ENCODE measurements around the gene EML1.

Gene EML1

DNA sequence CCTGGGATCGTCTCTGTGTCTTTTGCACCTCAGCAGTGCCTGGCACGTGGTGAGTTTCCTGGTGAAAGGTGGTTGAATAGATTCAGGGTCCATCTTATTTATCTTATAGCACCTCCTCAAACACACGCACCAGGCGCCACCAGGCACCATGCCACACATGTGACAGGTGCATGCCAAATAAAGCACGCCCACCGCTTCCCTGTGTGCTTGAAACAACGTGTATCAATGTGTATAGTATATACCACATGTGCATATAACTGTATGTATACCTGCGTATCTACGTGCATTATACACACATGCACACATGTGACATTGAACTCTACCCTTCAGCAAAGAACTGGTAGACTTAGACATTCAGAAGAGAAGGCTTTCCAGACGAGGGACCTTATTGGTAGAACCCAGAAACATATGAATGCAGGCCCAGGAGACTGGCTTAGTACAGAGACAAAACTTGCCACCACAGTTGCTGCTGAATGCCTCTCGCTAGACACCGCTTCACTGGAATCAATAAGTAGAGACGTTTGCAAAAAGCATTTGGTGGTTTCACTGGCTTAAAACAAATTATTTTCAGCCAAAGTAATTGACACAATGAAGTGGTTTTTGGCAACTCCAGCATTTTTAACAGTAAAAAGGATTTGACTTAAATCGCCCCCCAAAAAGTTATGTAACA lies 10.0 kb downstream of the EML1 start:
- Mint-ChIP-seq H3K4me3 (no peak overlapping the region), H3K9me3 (ENCODE audit: low read depth) (no peaks in the 10 kb centered on the region), H3K27me3 (peaks cover 20% of the 10 kb centered on the region), H3K4me1 (ENCODE audit: low read depth) (no peaks in the 10 kb centered on the region), H3K27ac (no peak overlapping the region), H3K36me3 (no peaks in the 10 kb centered on the region)

DNA sequence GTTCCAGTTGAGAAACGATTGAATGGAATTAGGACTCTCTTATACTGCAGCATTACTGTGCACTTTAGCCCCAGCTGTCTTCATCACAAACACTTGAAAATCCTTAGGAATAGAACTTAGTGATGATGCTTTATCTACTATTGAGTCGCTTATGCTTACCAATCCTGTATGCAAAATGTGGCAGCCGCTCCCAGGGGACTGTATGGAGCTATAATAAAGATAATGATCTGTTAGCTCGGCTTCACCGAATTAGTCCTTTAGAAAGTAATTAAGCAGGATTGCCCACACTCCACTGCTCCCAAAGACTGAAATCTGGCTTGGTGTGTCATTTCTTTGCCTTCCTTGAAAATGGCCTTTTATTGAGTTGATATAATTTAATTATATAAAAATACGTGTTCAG lies 10.6 kb downstream of the EML1 start:
- Mint-ChIP-seq H3K4me3 (no peak overlapping the region), H3K36me3 (no peaks in the 10 kb centered on the region), H3K4me1 (ENCODE audit: low read depth) (no peaks in the 10 kb centered on the region), H3K9me3 (ENCODE audit: low read depth) (no peaks in the 10 kb centered on the region), H3K27ac (no peak overlapping the region), H3K27me3 (peaks cover 20% of the 10 kb centered on the region)

DNA sequence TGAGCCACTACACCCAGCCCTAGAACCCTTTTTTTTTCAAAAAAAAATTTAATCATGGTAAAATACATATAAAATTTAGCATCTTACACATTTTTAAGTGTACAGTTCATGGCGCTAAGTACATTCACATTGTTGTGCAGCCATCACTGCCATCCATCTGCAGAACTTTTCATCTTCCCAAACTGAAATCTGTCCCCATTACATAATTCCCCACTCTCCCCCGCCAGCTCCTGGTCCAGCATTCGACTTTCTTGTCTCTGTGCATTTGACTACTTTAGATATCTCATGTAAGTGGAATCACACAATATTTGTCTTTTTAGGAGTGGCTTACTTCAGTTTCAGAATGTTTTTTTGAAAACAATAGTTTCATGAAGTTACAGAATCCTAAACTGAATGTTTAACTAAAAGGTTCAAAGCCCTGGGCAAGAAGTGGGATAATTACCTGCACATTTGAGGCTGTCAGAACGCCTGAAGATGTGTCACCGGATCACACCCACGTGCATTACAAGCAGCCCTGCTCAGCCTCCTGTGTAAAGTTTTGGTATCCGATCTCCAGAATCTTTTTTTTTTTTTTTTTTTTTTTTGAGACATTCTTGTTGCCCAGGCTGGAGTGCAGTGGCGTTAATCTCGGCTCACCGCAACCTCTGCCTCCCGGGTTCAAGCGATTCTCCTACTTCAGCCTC lies 12.7 kb downstream of the EML1 start:
- no peaks in the 10 kb centered on the region for H3K36me3 Mint-ChIP-seq
- no peak overlapping the region for H3K4me3 Mint-ChIP-seq
- H3K4me1 Mint-ChIP-seq (ENCODE audit: low read depth) = no peaks in the 10 kb centered on the region
- peaks cover 16% of the 10 kb centered on the region for H3K27me3 Mint-ChIP-seq
- no peak overlapping the region for H3K27ac Mint-ChIP-seq
- H3K9me3 Mint-ChIP-seq (ENCODE audit: low read depth) = no peaks in the 10 kb centered on the region

GRCh38 chr14:99806836-99807235 lies 13.6 kb downstream of the EML1 start:
- H3K9me3 Mint-ChIP-seq (ENCODE audit: low read depth) = no peaks in the 10 kb centered on the region
- H3K4me1 Mint-ChIP-seq (ENCODE audit: low read depth) = no peaks in the 10 kb centered on the region
- H3K4me3 Mint-ChIP-seq = no peak overlapping the region
- H3K27me3 Mint-ChIP-seq = peaks cover 12% of the 10 kb centered on the region
- H3K36me3 Mint-ChIP-seq = no peaks in the 10 kb centered on the region
- no peak overlapping the region for H3K27ac Mint-ChIP-seq

GRCh38 chr14:99807413-99808153 lies 14.4 kb downstream of the EML1 start:
- H3K4me3 Mint-ChIP-seq = no peak overlapping the region
- peaks cover 8% of the 10 kb centered on the region for H3K27me3 Mint-ChIP-seq
- no peaks in the 10 kb centered on the region for H3K9me3 Mint-ChIP-seq (ENCODE audit: low read depth)
- no peaks in the 10 kb centered on the region for H3K36me3 Mint-ChIP-seq
- no peak overlapping the region for H3K27ac Mint-ChIP-seq
- H3K4me1 Mint-ChIP-seq (ENCODE audit: low read depth) = no peaks in the 10 kb centered on the region

GRCh38 chr14:99808154-99808505 lies 14.9 kb downstream of the EML1 start:
- Mint-ChIP-seq H3K27ac (no peak overlapping the region), H3K27me3 (peaks cover 6% of the 10 kb centered on the region), H3K4me1 (ENCODE audit: low read depth) (no peaks in the 10 kb centered on the region), H3K9me3 (ENCODE audit: low read depth) (no peaks in the 10 kb centered on the region), H3K4me3 (no peak overlapping the region), H3K36me3 (no peaks in the 10 kb centered on the region)

DNA sequence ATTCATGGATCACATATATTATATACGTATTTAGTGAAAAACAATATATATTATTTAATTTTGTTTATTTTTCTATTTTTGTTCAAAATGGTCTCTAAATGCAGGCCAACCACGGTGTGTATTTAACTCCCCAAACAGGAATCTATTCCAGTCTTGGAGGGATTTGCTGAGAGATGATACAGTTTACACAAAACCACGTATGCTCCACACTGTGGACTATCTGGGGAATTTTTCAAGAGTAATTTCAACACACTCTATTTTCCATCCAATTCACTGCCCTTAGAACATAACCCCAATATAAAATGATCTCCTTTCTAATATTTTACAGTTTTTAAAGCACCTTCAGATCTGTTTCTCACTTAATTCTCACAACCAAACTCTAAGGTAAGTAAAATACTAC lies 15.3 kb downstream of the EML1 start:
- Mint-ChIP-seq H3K36me3 (no peaks in the 10 kb centered on the region), H3K4me3 (no peak overlapping the region), H3K4me1 (ENCODE audit: low read depth) (no peaks in the 10 kb centered on the region), H3K27me3 (peaks cover 5% of the 10 kb centered on the region), H3K27ac (no peak overlapping the region), H3K9me3 (ENCODE audit: low read depth) (no peaks in the 10 kb centered on the region)

DNA sequence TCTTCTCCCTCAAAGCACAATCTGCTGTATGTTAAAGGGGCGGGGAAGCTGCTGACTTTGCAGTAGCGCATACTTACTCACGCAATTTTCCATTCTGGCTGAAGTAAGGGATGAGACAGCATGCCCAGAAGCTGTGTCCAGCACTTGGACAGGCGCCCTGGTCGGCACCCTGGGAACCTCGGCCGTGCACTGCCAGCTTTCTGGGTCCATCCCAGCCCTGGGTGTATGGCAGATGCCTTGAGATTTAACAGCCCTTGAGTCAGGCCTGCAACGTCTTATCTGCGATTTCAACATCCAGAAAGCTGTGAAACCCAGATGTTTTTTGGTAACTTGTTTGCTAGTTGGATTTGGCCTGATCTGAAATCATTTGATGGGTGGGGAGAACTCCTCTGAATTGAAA lies 16.1 kb downstream of the EML1 start:
- H3K27me3 Mint-ChIP-seq = peaks cover 8% of the 10 kb centered on the region
- no peaks in the 10 kb centered on the region for H3K9me3 Mint-ChIP-seq (ENCODE audit: low read depth)
- no peak overlapping the region for H3K27ac Mint-ChIP-seq
- H3K4me1 Mint-ChIP-seq (ENCODE audit: low read depth) = no peaks in the 10 kb centered on the region
- H3K4me3 Mint-ChIP-seq = no peak overlapping the region
- no peaks in the 10 kb centered on the region for H3K36me3 Mint-ChIP-seq

- Mint-ChIP-seq H3K36me3 (no peaks in the 10 kb centered on the region), H3K27me3 (peaks cover 8% of the 10 kb centered on the region), H3K4me1 (ENCODE audit: low read depth) (no peaks in the 10 kb centered on the region), H3K4me3 (no peak overlapping the region), H3K9me3 (ENCODE audit: low read depth) (no peaks in the 10 kb centered on the region), H3K27ac (no peak overlapping the region)
These were observed 16.8 kb downstream of the EML1 start for GRCh38 chr14:99809859-99810558.

GRCh38 chr14:99810559-99810874 lies 17.3 kb downstream of the EML1 start:
- Mint-ChIP-seq H3K27me3 (peaks cover 8% of the 10 kb centered on the region), H3K4me1 (ENCODE audit: low read depth) (no peaks in the 10 kb centered on the region), H3K36me3 (no peaks in the 10 kb centered on the region), H3K9me3 (ENCODE audit: low read depth) (no peaks in the 10 kb centered on the region), H3K27ac (no peak overlapping the region), H3K4me3 (no peak overlapping the region)

DNA sequence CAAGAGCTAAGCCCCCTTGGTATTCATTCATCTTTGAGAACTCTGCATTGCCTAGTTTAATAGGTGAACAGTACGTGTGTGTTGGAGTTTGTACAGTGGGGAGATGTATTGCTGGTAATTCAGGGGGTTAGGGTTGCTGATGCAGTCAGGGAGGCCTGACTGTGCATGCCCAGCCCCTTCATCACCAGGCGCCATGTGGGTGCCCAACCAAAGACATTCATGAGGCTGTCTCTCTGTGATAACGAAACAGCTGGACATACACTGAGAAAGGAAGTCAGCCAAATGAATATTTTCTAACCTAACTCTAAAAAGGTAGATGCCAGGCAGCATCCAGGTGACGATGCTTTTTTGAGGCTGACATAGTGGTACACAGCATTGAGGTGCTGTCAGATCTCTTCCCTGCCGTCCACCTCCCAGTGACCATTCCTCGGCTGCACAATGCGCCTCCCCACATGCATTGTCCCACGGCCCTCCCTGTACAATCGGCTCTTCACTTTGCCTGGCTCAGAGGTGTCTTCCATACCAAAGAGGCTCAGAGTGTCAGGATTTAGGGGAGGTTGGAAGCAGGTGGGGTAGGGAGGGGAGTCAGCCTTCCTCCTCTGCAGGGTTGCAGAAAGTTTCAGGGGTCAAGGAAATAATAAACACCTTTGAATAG lies 19.0 kb downstream of the EML1 start:
- H3K9me3 Mint-ChIP-seq (ENCODE audit: low read depth) = no peaks in the 10 kb centered on the region
- no peaks in the 10 kb centered on the region for H3K36me3 Mint-ChIP-seq
- no peak overlapping the region for H3K4me3 Mint-ChIP-seq
- no peaks in the 10 kb centered on the region for H3K4me1 Mint-ChIP-seq (ENCODE audit: low read depth)
- no peak overlapping the region for H3K27ac Mint-ChIP-seq
- peaks cover 6% of the 10 kb centered on the region for H3K27me3 Mint-ChIP-seq

DNA sequence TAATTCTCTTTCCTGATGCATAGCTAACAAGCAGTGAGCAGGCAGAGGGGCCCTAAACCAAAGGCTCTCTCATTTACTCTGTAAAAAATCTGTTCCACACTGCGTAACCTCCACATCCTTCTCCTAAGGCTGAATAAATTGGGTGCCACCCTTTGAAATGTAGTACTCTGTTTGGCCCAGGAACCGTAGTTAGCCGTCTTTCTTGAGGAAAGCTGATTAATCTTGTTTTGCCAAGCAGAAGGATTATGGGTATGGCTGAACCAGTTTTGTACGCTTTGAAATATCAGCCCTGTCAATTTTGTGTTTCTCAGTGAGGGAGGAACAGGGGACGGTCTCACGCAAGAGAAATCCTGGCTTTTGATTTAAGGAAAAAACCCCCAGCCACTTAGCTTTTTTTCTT lies 19.7 kb downstream of the EML1 start:
- Mint-ChIP-seq H3K27ac (no peak overlapping the region), H3K9me3 (ENCODE audit: low read depth) (no peaks in the 10 kb centered on the region), H3K4me3 (no peak overlapping the region), H3K36me3 (no peaks in the 10 kb centered on the region), H3K27me3 (peaks cover 8% of the 10 kb centered on the region), H3K4me1 (ENCODE audit: low read depth) (no peaks in the 10 kb centered on the region)

GRCh38 chr14:99815696-99816095 lies 22.5 kb downstream of the EML1 start:
- no peaks in the 10 kb centered on the region for H3K9me3 Mint-ChIP-seq (ENCODE audit: low read depth)

DNA sequence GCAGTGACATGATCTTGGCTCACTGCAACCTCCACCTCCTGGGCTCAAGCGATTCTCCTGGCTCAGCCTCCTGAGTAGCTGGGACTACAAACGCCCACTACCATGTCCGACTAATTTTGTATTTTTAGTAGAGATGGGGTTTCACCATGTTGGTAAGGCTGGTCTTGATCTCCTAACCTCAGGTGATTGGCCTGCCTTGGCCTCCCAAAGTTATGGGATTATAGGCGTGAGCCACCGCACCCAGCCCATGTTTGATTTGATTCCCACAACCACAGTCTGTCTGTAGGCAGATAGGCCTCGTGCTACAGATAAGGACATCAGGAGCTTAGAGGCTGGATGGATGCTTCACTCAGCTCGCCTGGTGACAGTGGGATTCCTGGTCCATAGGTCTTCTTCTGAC lies 23.0 kb downstream of the EML1 start:
- H3K27me3 Mint-ChIP-seq = peaks cover 9% of the 10 kb centered on the region
- H3K4me1 Mint-ChIP-seq (ENCODE audit: low read depth) = peaks cover 6% of the 10 kb centered on the region
- H3K4me3 Mint-ChIP-seq = no peak overlapping the region
- no peaks in the 10 kb centered on the region for H3K9me3 Mint-ChIP-seq (ENCODE audit: low read depth)
- H3K36me3 Mint-ChIP-seq = no peaks in the 10 kb centered on the region
- no peak overlapping the region for H3K27ac Mint-ChIP-seq

More at GRCh38 chr14:99815696-99816095, 22.5 kb downstream of the EML1 start:
- no peak overlapping the region for H3K4me3 Mint-ChIP-seq
- peaks cover 6% of the 10 kb centered on the region for H3K4me1 Mint-ChIP-seq (ENCODE audit: low read depth)
- no peak overlapping the region for H3K27ac Mint-ChIP-seq
- peaks cover 9% of the 10 kb centered on the region for H3K27me3 Mint-ChIP-seq
- H3K36me3 Mint-ChIP-seq = no peaks in the 10 kb centered on the region

DNA sequence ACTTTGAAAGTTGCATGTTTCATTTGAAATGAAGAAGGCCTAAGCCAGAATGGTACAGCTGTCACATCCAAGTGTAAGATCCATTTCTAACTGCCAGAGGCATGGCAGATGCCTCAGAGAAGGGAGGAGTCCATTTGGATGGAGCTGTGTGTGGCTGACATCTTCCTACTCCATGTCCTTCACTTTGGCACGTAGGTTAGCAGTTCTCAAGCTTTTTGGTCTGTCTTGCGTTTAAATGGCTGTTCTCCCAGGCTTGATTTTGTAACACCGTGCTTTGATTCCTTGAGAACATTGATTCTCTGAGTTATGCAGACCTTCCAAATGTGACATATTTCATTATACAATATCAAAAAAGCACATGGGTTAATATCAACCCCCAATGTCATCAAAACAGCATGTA lies 23.4 kb downstream of the EML1 start:
- Mint-ChIP-seq H3K4me3 (no peak overlapping the region), H3K27me3 (peaks cover 9% of the 10 kb centered on the region), H3K4me1 (ENCODE audit: low read depth) (peaks cover 9% of the 10 kb centered on the region), H3K9me3 (ENCODE audit: low read depth) (no peaks in the 10 kb centered on the region), H3K36me3 (no peaks in the 10 kb centered on the region), H3K27ac (no peak overlapping the region)
